Stimulated activated CD8-positive, alpha-beta memory T cell treated with anti-CD3 and anti-CD28 coated beads, Interleukin-15, amount 100 ng/mL, for 48 hours (primary cell): ENCODE measurements around the gene HSD17B2.

ENCODE experiments used
- DNase-seq, 2 donors: peaks; one replicate each; pipeline ENCODE4 v3.0.0-alpha.2; 2020; ENCODE audit warnings: low read depth in 2 of 2

The HSD17B2 gene

GRCh38 chr16:82019535-82019934 lies 15.5 kb upstream of the HSD17B2 start:
- DNase-seq: no peak

GRCh38 chr16:82020051-82020450 lies 15.0 kb upstream of the HSD17B2 start:
- no peak for DNase-seq

GRCh38 chr16:82023206-82023605 lies 11.8 kb upstream of the HSD17B2 start:
- no peak for DNase-seq

- DNase-seq: no peak
These were observed 10.7 kb upstream of the HSD17B2 start for GRCh38 chr16:82024316-82024715.

GRCh38 chr16:82024883-82025282 lies 10.2 kb upstream of the HSD17B2 start:
- no peak for DNase-seq

GRCh38 chr16:82027629-82028064 lies 7.4 kb upstream of the HSD17B2 start:
- no peak for DNase-seq

GRCh38 chr16:82031116-82032084 lies 3.7 kb upstream of the HSD17B2 start:
- no peak for DNase-seq

- DNase-seq: no peak
These were observed 2.0 kb upstream of the HSD17B2 start for GRCh38 chr16:82033006-82033405.

- DNase-seq: no peak
These were observed 1.3 kb upstream of the HSD17B2 start for GRCh38 chr16:82033683-82034300.

- DNase-seq: no peak
These were observed 2.2 kb downstream of the HSD17B2 start for GRCh38 chr16:82037251-82037650.

- no peak for DNase-seq
These were observed 2.6 kb downstream of the HSD17B2 start for GRCh38 chr16:82037666-82038065.

GRCh38 chr16:82040296-82040695 lies 5.2 kb downstream of the HSD17B2 start:
- no peak for DNase-seq

GRCh38 chr16:82041542-82041941 lies 6.5 kb downstream of the HSD17B2 start:
- no peak for DNase-seq

GRCh38 chr16:82042144-82042543 lies 7.1 kb downstream of the HSD17B2 start:
- DNase-seq: no peak

- no peak for DNase-seq
These were observed 7.8 kb downstream of the HSD17B2 start for GRCh38 chr16:82042846-82043245.

- DNase-seq: no peak
These were observed 8.9 kb downstream of the HSD17B2 start for GRCh38 chr16:82043680-82044584.

- no peak for DNase-seq
These were observed 9.5 kb downstream of the HSD17B2 start for GRCh38 chr16:82044585-82044911.

- DNase-seq: no peak
These were observed 10.4 kb downstream of the HSD17B2 start for GRCh38 chr16:82045465-82045864.

- no peak for DNase-seq
These were observed 11.5 kb downstream of the HSD17B2 start for GRCh38 chr16:82046541-82046940.

- DNase-seq: no peak
These were observed 11.9 kb downstream of the HSD17B2 start for GRCh38 chr16:82046941-82047340.

- no peak for DNase-seq
These were observed 12.3 kb downstream of the HSD17B2 start for GRCh38 chr16:82047374-82047773.

GRCh38 chr16:82047787-82048186 lies 12.7 kb downstream of the HSD17B2 start:
- DNase-seq: no peak
